Measurements from ENCODE around the gene TBC1D17. TPM values are rescaled to one million over a fixed set of nuclear protein-coding genes. Genes with fewer than 3 reads are reported as not detected.

Gene TBC1D17
- total RNA-seq, 4 donors from 2014 or later: 48.7 to 84.3 (median 66.4) TPM

- no peak for TF ChIP-seq CTCF (IDR thresholded peaks at IDR 0.05 in 4 of 5, conservative IDR thresholded peaks at IDR 0.05 in 1 of 5)
- TF ChIP-seq POLR2A (IDR thresholded peaks at IDR 0.05): no peak
- Histone ChIP-seq H3K27me3 (no peaks in the 10 kb centered on the region), H3K27ac (peak overlapping the region in 3 of 4 donors; percentile 5 to 57 (median 52)), H3K36me3 (peaks cover 0 to 57% of the 10 kb centered on the region in 2 donors), H3K4me3 (no peak overlapping the region), H3K9me3 (no peaks in the 10 kb centered on the region), H3K4me1 (peaks cover 6 to 13% of the 10 kb centered on the region in 2 donors)
- in situ Hi-C loops (cut with MboI; ENCODE audit: low sequenced_read_pairs in 4 of 4): no loop called here
- ATAC-seq (no peak), DNase-seq (no peak)
- intact Hi-C loops (cut with DNase I; ENCODE audit: low total_unique reads): no loop called here
Measured at GRCh38 chr19:49857838-49858087, 19.7 kb upstream of the TBC1D17 start.

GRCh38 chr19:49858088-49858985 is 19.2 kb upstream of the TBC1D17 start:
- intact Hi-C loops (cut with DNase I; ENCODE audit: low total_unique reads): no loop called here
- H3K36me3 ChIP-seq: peaks cover 0 to 57% of the 10 kb centered on the region in 2 donors

GRCh38 chr19:49859682-49860335 is 17.7 kb upstream of the TBC1D17 start:
- no peak for DNase-seq
- H3K4me1 ChIP-seq: peaks cover 0 to under 1% of the 10 kb centered on the region in 2 donors
- ATAC-seq: no peak
- peaks cover 0 to 57% of the 10 kb centered on the region in 2 donors for H3K36me3 ChIP-seq
- H3K4me3 ChIP-seq: no peak overlapping the region
- in situ Hi-C loops (cut with MboI; ENCODE audit: low sequenced_read_pairs in 4 of 4) (no loop called here), intact Hi-C loops (cut with DNase I; ENCODE audit: low total_unique reads) (no loop called here)
- TF ChIP-seq POLR2A (IDR thresholded peaks at IDR 0.05) (no peak), CTCF (IDR thresholded peaks at IDR 0.05 in 4 of 5, conservative IDR thresholded peaks at IDR 0.05 in 1 of 5) (no peak)
- H3K27me3 ChIP-seq: no peaks in the 10 kb centered on the region
- H3K9me3 ChIP-seq: no peaks in the 10 kb centered on the region
- peak overlapping the region in 2 of 4 donors; percentile 29 to 73 for H3K27ac ChIP-seq

More at GRCh38 chr19:49858088-49858985, 19.2 kb upstream of the TBC1D17 start:
- Histone ChIP-seq H3K4me3 (no peak overlapping the region), H3K9me3 (no peaks in the 10 kb centered on the region), H3K27me3 (no peaks in the 10 kb centered on the region), H3K27ac (peak overlapping the region; percentile 5 to 57 (median 50)), H3K4me1 (peaks cover under 1 to 8% of the 10 kb centered on the region in 2 donors)
- in situ Hi-C loops (cut with MboI; ENCODE audit: low sequenced_read_pairs in 4 of 4): no loop called here
- TF ChIP-seq CTCF (IDR thresholded peaks at IDR 0.05 in 4 of 5, conservative IDR thresholded peaks at IDR 0.05 in 1 of 5) (no peak), POLR2A (IDR thresholded peaks at IDR 0.05) (no peak)
- no peak for DNase-seq
- ATAC-seq: no peak

- H3K36me3 ChIP-seq: peaks cover 0 to 52% of the 10 kb centered on the region in 2 donors
- intact Hi-C loops (cut with DNase I; ENCODE audit: low total_unique reads): no loop called here
Measured at GRCh38 chr19:49860336-49861102, 17.0 kb upstream of the TBC1D17 start.

More at GRCh38 chr19:49860336-49861102, 17.0 kb upstream of the TBC1D17 start:
- no peak for DNase-seq
- H3K27ac ChIP-seq: peak overlapping the region in 3 of 4 donors; percentile 69 to 74 (median 73)
- TF ChIP-seq POLR2A (IDR thresholded peaks at IDR 0.05) (no peak), CTCF (IDR thresholded peaks at IDR 0.05 in 4 of 5, conservative IDR thresholded peaks at IDR 0.05 in 1 of 5) (no peak)
- peaks cover 6% of the 10 kb centered on the region in 2 donors for H3K4me1 ChIP-seq
- H3K27me3 ChIP-seq: no peaks in the 10 kb centered on the region
- ATAC-seq: no peak
- no peaks in the 10 kb centered on the region for H3K9me3 ChIP-seq
- in situ Hi-C loops (cut with MboI; ENCODE audit: low sequenced_read_pairs in 4 of 4): no loop called here
- no peak overlapping the region for H3K4me3 ChIP-seq
